NCI-H128 (cell line): ENCODE data around the gene PRKCH.
"Not testable (repeated sequence)": the region's sequence is repeated elsewhere in the genome, so short reads cannot be mapped to it uniquely, and the experiment has no call there.

ENCODE experiments used
- DNase-seq: peaks from one replicate; lab custom pipeline; 2025; ENCODE audit not compliant: unreplicated experiment; lab: John Stamatoyannopoulos, UW

PRKCH gene

GRCh38 chr14:61304688-61305087 lies 16.7 kb upstream of the PRKCH start:
- no peak for DNase-seq

GRCh38 chr14:61308198-61308597 lies 13.2 kb upstream of the PRKCH start:
- no peak for DNase-seq

DNA sequence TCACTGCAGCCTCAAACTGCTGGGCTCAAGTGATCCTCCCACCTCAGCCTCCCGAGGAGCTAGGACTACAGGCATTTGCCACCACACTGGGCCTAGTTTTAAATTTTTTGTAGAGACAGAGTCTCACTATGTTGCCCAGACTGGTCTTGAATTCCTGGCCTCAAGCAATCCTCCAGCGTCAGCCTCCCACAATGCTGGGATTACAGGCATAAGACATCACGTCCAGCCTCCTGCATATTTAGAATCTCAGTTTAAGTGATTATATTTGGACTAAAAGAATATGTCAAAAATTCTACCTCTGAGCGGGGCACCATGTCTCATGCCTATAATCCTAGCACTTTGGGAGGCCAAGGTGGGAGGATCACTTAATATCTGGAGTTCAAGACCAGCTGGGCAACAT lies 12.7 kb upstream of the PRKCH start:
- DNase-seq, result not testable (repeated sequence)

DNA sequence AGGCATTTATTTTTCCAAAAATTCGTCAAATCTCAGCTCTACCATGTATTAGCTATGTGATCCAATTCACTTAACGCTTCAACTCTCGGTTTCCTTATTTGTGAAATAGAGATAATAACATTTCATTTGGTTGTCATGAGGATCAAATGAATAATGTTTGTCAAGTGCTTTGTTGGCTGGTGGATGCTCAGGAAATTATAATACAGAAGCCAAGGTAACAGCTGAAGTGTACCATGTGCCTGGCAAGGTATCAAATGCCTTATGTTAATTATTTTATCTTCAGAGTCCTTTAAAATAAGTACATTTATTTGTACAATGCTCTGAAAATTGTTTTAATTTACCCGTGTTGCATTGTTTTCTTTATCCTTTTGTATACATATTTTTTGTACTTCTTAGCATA lies 6.1 kb upstream of the PRKCH start:
- no peak for DNase-seq

DNA sequence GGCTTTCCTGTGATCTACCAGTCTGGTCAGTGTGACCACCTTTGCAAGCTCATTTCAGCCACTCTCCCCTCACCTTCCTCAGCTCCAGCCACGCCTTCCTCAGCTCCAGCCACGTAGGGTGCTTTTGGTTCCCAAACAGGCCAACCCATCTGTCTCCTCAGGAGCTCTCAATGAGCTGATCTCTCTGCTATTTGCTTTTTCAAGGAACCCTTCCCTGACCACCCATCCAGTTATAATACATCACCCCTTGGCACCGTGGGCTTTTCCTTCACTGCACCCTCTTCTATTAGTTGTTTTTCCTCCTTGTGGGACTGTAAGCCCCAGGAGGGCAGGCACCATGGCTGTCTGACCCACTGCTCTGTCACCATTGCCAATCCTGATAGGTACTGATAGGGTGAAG lies 2.3 kb upstream of the PRKCH start:
- no peak for DNase-seq

GRCh38 chr14:61319706-61320105 lies 1.7 kb upstream of the PRKCH start:
- no peak for DNase-seq

DNA sequence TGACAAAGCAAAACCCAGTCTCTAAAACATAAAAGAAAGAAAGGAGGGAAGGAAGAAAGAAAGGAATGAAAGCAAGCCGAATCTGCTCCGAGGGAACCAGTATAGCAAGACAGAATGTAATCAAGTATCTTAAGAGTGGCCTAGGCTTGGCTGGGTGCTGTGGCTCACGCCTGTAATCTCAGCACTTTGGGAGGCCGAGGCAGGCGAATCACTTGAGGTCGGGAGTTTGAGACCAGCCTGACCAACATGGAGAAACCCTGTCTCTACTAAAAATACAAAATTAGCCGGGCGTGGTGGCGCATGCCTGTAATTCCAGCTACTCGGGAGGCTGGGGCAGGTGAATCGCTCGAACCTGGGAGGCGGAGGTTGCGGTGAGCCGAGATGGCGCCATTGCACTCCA lies 1.2 kb upstream of the PRKCH start:
- not testable (repeated sequence) for DNase-seq

- no peak for DNase-seq
Measured at GRCh38 chr14:61320806-61321384, 484 bp upstream of the PRKCH start.

GRCh38 chr14:61322011-61322798 lies 826 bp downstream of the PRKCH start:
- no peak for DNase-seq

GRCh38 chr14:61322799-61323290 lies 1.5 kb downstream of the PRKCH start:
- DNase-seq, result no peak

DNA sequence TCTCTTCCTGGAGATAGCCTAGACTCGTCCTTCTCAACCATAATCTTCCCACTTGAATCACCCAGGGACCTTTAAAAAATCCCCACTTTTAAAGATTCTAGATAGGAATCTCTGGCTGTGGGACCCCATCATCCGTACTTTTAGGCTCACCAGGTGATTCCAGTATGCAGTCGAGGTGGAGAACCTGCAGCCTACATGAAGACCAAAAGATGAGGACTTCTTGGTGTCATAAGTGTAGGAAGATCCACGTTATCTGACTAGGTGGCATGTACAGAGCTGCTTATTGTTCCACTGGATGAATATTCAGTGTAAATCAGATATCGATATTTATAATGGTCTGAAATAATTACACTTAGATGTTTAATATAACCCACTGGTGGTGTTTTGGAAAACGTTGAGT lies 2.6 kb downstream of the PRKCH start:
- no peak for DNase-seq

DNA sequence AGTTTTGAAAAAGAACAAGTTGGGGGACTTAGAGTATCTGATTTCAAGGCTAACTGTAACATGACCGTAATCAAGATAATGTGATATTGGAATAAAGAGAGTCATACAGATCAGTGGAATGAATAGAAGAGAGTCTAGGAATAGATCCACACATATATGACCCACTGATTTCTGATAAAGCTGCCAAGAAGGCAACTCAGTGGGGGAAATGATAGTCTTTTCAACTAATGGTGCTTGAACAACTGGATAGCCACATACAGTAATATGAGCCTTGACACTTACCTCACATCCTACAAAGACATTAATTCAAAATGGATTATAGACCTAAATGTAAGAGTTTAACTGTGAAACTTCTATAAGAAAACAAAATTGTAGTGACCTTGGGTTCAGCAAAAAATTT lies 3.8 kb downstream of the PRKCH start:
- no peak for DNase-seq

- no peak for DNase-seq
Measured at GRCh38 chr14:61326146-61326545, 4.8 kb downstream of the PRKCH start.

- DNase-seq, result no peak
Measured at GRCh38 chr14:61326847-61327246, 5.5 kb downstream of the PRKCH start.

DNA sequence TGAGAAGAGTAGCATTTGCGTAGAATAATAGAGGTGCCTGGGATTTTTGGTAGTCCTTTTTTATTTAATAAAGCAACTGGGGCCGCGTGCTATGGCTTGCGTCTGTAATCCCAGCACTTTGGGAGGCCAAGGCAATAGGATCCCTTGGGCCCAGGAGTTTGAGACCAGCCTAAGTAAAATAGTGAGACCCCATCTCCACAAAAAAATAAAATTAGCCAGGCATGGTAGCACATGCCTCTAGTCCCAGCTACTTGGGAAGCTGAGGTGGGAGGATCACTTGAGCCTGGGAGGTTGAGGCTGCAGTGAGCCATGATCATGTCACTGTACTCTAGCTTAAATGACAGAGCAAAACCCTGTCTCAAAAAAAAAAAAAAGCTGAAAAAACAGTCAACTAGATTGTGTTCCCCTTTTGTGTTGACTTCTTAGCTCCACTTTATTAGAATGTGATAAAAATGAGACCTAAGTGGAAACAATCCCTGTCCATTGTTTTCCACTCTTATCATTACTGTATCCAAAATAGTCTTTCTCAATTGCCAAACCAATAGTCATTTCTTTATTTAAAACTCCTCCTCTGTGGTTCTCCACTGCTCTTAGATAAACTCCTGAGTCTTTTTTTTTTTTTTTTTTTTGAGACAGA lies 7.4 kb downstream of the PRKCH start:
- DNase-seq, result no peak

DNA sequence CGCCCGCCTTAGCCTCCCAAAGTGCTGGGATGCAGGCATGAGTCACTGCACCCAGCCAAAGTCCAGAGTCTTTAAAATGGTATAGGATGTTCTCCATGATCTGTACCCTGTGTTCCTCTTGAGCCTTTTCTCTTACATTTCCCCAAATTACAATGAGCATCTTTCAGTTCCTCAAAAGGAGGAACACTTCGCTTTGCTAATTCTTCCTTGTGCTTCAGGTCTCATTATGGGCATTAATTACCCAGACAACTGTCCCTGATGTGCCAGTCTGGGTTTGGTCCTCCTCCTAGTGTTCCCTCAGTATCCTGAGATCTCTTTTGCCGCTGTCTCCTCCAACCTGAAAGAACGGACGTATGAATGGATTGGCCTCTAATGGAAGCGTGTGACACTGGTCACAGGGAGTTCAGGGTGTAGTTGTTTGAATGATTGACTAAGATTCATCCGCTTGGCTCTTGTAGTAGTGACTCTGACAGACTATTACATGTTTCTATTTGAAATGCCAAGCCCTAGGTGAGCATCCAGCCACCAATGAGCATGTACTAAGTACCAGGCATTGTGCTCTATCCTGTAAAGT lies 8.2 kb downstream of the PRKCH start:
- DNase-seq, result no peak

- DNase-seq, result no peak
Measured at GRCh38 chr14:61330511-61330910, 9.1 kb downstream of the PRKCH start.

- no peak for DNase-seq
Measured at GRCh38 chr14:61331992-61332657, 10.7 kb downstream of the PRKCH start.

DNA sequence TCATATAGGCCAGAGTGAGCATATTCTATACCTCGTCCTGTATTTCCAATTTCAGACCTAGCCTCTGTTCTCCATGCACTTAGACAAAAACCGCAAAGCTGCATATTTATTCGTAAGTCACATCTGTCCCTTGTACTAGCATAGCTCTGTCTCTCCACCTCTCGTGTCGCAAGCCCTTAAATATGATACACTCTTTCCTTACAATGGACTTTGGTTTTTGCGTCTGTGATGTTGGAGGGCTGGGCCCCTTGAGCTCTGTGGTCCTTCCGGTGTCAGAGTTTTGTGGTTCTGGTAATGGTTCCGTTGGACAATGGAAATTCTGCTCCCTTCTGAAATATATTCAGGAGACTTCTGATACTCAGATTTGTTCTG lies 11.3 kb downstream of the PRKCH start:
- no peak for DNase-seq

DNA sequence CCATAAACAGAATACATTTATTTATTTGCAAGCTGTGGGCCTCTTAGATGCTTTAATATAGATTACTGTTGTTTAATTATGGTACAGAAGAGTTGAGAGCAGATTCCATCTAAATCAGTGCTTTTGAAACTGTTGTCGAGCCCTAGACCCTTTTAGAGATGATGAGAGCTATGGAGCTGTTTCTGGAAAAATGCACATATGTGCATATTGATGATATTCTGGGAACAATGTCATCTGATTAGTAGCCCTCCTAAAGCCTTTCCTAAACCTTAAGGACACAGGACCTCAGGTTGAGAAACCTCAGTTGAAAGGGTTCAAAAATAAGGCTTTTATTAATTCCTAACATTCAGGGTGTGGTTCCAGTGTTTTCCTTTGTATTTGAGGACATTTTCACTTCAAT lies 11.7 kb downstream of the PRKCH start:
- no peak for DNase-seq

DNA sequence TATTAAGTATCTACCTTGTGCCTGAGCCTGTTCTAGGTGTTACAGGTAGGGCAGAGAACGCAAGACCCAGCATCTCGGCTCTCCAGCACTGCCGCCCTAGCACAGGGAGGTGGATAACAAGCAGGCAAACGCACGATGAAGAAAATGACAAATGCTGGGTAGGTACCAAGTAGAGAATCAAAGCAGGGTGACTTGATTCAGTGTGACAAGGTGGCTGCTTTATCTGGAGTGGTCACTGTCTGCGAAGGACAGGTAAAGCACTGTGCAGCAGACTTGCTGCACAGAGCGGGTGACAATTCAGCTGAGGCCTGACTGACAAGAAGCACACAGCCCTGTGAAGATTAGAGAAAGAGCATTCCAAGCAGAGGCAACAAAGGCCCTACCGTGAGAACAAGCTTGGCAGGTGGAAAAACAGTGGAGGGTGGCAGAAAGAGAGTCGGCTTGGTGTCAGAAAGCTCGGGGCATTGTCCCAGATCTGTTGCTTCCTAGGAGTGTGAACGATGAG lies 12.9 kb downstream of the PRKCH start:
- no peak for DNase-seq
